ENCODE results near the gene IGSF22. TPM values are rescaled to one million over a fixed set of nuclear protein-coding genes. Genes with fewer than 3 reads are reported as not detected.

IGSF22 gene
- total RNA-seq, 2 donors from 2014 or later = not detected

DNA sequence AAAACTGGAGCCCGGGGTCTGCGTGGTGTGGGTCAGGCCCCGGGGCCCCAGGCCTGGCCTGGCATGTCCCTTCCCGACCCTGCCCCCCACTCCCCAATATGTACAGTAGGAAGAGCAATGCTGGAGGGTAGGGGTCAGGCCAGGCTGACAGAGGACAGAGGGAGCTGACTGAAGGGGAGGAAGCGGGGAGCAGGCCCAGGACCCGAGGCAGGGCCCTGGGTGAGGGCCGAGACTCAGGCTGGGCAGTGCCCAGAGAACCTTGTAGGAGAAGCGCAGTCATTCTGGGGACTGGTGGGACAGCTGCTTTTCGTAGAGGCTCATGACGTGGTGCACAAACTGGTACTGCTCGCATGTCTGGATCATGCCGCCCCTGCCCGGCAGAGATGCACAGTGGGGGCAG is 2.7 kb upstream of the IGSF22 start:
- Histone ChIP-seq H3K27me3 (no peaks in the 10 kb centered on the region), H3K27ac (no peak overlapping the region), H3K9me3 (no peaks in the 10 kb centered on the region), H3K4me1 (peaks cover 7% of the 10 kb centered on the region), H3K36me3 (replicated peaks in 1 of 2; ENCODE audit: insufficient read depth in 1 of 2, low read depth in 2 of 2) (no peaks in the 10 kb centered on the region), H3K4me3 (no peak overlapping the region)
- intact Hi-C loops (cut with DNase I) = no loop called here
- no peak for TF ChIP-seq POLR2A (IDR thresholded peaks at IDR 0.05)
- TF ChIP-seq, protein P1, sequence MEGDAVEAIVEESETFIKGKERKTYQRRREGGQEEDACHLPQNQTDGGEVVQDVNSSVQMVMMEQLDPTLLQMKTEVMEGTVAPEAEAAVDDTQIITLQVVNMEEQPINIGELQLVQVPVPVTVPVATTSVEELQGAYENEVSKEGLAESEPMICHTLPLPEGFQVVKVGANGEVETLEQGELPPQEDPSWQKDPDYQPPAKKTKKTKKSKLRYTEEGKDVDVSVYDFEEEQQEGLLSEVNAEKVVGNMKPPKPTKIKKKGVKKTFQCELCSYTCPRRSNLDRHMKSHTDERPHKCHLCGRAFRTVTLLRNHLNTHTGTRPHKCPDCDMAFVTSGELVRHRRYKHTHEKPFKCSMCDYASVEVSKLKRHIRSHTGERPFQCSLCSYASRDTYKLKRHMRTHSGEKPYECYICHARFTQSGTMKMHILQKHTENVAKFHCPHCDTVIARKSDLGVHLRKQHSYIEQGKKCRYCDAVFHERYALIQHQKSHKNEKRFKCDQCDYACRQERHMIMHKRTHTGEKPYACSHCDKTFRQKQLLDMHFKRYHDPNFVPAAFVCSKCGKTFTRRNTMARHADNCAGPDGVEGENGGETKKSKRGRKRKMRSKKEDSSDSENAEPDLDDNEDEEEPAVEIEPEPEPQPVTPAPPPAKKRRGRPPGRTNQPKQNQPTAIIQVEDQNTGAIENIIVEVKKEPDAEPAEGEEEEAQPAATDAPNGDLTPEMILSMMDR (IDR thresholded peaks at IDR 0.05) = no peak
- WGBS, 2 donors = 87 to 93% methylated on average over 13 of the region's 13 CpGs
- ATAC-seq (no peak), DNase-seq (no peak)

DNA sequence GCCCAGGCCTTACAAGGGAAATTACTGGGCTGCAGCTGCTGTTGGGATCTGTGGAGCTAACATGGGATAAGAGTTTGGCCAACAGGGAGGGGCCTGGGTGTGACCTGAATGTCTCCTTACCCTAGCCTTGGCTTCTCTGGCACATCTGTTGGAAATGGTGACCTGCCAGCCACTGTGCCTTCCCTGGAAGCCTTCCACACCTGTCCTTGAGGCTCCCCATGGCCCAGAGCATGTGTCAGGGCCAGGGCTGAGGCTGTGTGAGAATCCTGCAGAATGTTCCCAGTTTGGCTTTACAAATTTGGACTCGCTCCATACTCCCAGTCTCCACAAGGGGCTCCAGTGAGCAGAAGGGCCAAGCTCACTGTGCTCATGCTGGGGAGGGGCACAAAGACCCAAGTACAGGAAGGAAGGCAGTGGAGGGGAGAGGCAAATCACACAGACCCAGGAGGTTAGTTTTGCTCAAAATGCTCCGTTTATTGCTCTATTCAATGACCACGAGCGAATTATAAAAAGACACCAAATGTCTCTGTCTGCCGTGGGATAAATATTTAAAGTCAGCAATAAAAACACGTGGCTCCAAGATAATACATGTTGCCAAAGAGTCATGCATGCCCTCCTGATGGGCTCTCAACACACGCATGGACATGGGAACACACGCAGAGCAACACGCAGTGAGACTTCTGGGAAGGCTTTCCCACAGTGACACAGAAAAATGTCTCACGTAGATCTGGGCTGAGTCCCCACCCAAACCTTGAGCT is 1.7 kb upstream of the IGSF22 start:
- Histone ChIP-seq H3K4me3 (no peak overlapping the region), H3K27me3 (no peaks in the 10 kb centered on the region), H3K36me3 (replicated peaks in 1 of 2; ENCODE audit: insufficient read depth in 1 of 2, low read depth in 2 of 2) (no peaks in the 10 kb centered on the region), H3K4me1 (peaks cover 7% of the 10 kb centered on the region), H3K27ac (no peak overlapping the region), H3K9me3 (no peaks in the 10 kb centered on the region)
- intact Hi-C loops (cut with DNase I) = no loop called here
- ATAC-seq (peak; percentile 45), DNase-seq (peak; percentile 34 to 56 (median 37))
- TF ChIP-seq, protein P1 (IDR thresholded peaks at IDR 0.05) = peak; percentile 49 to 74 (median 60)
- no peak for TF ChIP-seq POLR2A (IDR thresholded peaks at IDR 0.05)
- WGBS, 2 donors = 52 to 57% methylated on average over 9 to 10 of the region's 10 CpGs

DNA sequence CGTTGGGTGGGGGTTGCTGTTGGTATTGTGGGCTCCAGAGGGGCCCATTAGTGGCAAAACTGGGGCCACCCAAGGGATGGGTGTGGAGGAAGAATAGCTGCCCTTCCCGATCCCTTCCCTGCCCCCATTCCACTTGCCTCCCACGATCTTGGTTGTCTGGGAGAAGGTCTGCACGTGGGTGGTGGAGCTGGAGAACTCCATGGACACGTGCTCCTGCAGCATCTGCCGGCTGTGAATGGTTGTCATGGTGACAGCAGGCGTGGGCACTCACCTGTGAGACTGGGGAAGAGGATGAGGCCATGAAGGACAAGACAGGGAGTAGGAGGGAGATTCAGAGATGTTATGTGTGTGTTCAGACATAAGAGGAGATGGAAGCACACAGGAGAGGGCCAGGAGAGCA is 2.0 kb downstream of the IGSF22 start:
- intact Hi-C loops (cut with DNase I) = no loop called here
- DNase-seq = peak in 3 of 4 donors; percentile 37 to 49 (median 48)
- no peak overlapping the region for H3K4me3 ChIP-seq
- ATAC-seq = no peak
- no peak for TF ChIP-seq POLR2A (IDR thresholded peaks at IDR 0.05)
- H3K9me3 ChIP-seq = no peaks in the 10 kb centered on the region
- WGBS, 2 donors = 53 to 55% methylated on average over 7 of the region's 7 CpGs
- no peaks in the 10 kb centered on the region for H3K36me3 ChIP-seq (replicated peaks in 1 of 2; ENCODE audit: insufficient read depth in 1 of 2, low read depth in 2 of 2)
- no peaks in the 10 kb centered on the region for H3K27me3 ChIP-seq
- no peak overlapping the region for H3K27ac ChIP-seq
- peaks cover 14% of the 10 kb centered on the region for H3K4me1 ChIP-seq

DNA sequence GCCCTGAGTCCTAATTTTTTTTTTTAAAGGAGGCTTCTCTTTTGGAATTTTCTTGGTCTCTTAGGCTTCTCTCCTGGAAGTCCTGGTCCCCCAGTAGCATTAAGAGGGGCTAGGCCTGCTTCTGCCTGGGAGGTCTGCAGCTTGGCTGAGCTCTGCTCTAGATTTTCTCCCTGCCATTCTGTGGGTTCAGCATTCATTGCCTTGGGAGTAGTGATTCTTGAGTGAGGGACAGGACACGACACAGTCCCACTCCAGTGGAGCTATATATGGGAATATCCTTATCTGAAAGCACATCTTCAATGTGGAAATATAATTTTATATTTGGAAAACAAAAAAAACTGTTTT is 3.7 kb downstream of the IGSF22 start:
- WGBS, 2 donors = 87 to 94% methylated on average over 1 of the region's 1 CpG
- TF ChIP-seq, protein P1 (IDR thresholded peaks at IDR 0.05) = peak in 1 of 7 experiments; percentile 4
- no peak for TF ChIP-seq POLR2A (IDR thresholded peaks at IDR 0.05)
- ATAC-seq (no peak), DNase-seq (no peak)
- no peaks in the 10 kb centered on the region for H3K27me3 ChIP-seq
- H3K9me3 ChIP-seq = no peaks in the 10 kb centered on the region
- no peak overlapping the region for H3K4me3 ChIP-seq
- H3K36me3 ChIP-seq (replicated peaks in 1 of 2; ENCODE audit: insufficient read depth in 1 of 2, low read depth in 2 of 2) = no peaks in the 10 kb centered on the region
- peaks cover 8% of the 10 kb centered on the region for H3K4me1 ChIP-seq
- H3K27ac ChIP-seq = no peak overlapping the region
- intact Hi-C loops (cut with DNase I) = no loop called here

DNA sequence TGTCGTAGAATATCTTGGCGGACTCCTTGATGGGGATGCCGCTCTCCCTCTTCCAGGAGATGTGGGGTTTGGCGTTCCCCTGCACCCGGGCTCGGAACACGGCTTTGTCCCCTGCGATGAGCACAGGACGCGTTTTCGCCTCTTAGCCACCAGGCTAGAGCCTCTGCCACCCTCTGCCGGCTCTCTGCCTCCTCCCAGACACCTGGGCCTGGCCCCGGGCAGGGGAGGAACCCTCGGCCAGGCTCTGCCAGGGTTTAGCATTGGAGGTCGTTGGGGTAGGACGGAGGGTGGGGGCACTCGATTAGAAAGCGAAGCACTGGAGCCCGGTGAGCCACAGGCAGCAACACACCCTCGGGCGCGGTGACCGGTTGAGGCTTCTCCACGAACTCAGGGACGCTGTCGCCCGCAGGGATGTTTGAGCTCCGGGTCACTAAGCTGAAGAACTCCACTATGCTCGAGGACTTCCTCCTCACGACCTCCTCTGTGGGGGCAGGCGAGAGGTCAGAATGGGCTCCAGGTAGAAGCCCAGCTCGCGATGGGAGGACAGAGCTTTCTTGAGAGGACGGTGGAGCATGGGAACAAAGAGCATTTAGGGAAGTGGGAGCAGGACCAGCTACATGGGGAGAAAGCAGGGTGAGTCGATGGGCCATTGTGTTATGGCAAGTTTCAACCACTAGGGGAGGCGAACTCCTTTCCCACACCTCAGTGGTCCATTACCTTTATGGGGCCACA is 4.3 kb downstream of the IGSF22 start:
- WGBS, 2 donors = 8 to 13% methylated on average over 15 to 36 of the region's 36 CpGs
- no peak for TF ChIP-seq POLR2A (IDR thresholded peaks at IDR 0.05)
- TF ChIP-seq, protein P1 (IDR thresholded peaks at IDR 0.05) = peak; percentile 47 to 85 (median 66)
- DNase-seq = peak; percentile 41 to 62 (median 46)
- Histone ChIP-seq H3K4me3 (peak overlapping the region; percentile 33 to 38), H3K9me3 (no peaks in the 10 kb centered on the region), H3K27me3 (no peaks in the 10 kb centered on the region), H3K36me3 (replicated peaks in 1 of 2; ENCODE audit: insufficient read depth in 1 of 2, low read depth in 2 of 2) (no peaks in the 10 kb centered on the region), H3K27ac (peak overlapping the region; percentile 6 to 54 (median 16)), H3K4me1 (peaks cover 7% of the 10 kb centered on the region)
- intact Hi-C loops (cut with DNase I) = no loop called here
- peak; percentile 71 for ATAC-seq

Measured in body of pancreas (tissue), 4 donors.